Gastrocnemius medialis (tissue), 4 donors: ENCODE measurements around the gene MRPL18. TPM values are rescaled to one million over a fixed set of nuclear protein-coding genes. Genes with fewer than 3 reads are reported as not detected.
A peak's percentile ranks its signal among the peaks of the same experiment; 100 is the strongest.
"Not testable (repeated sequence)": the region's sequence is repeated elsewhere in the genome, so short reads cannot be mapped to it uniquely, and the experiment has no call there.

ENCODE experiments used
- ATAC-seq, 2 donors: fragments of 150-250 bp; one replicate each; pipeline ENCODE4 v1.9.1; 2016
- DNase-seq, 2 donors: peaks; one replicate each; pipeline ENCODE4 v3.0.0-alpha.2; 2019
- H3K27ac ChIP-seq, 4 donors: fragments of 200-600 bp; sonication (generic); 1 replicate in 1 of 4; 2 replicates in 3 of 4; pipeline ENCODE4 v1.5.1; 2016 to 2018; ENCODE audit warnings: mild to moderate bottlenecking in 2 of 4, moderate library complexity in 1 of 4
- H3K27me3 ChIP-seq, 3 donors: fragments of 200-600 bp; sonication (generic) in 2 of 3; 1 replicate in 1 of 3; 2 replicates in 2 of 3; pipeline versions ENCODE4 v1.5.1 to v1.6.0; 2016 to 2019; ENCODE audit warnings: mild to moderate bottlenecking in 1 of 3, moderate library complexity in 1 of 3
- H3K36me3 ChIP-seq, 2 donors: fragments of 200-600 bp; sonication (generic) in 1 of 2; one replicate each; pipeline ENCODE4 v1.5.1; 2017 to 2018
- H3K4me1 ChIP-seq, 2 donors: fragments of 200-600 bp; sonication (generic) in 1 of 2; one replicate each; pipeline ENCODE4 v1.5.1; 2016 to 2017; ENCODE audit warnings: mild to moderate bottlenecking in 2 of 2
- H3K4me3 ChIP-seq, 4 donors: fragments of 200-600 bp; sonication (generic) in 3 of 4; 1 replicate in 1 of 4; 2 replicates in 3 of 4; pipeline ENCODE4 v1.5.1; 2016 to 2019; ENCODE audit warnings: mild to moderate bottlenecking in 2 of 4
- H3K9me3 ChIP-seq, 3 donors: fragments of 200-600 bp; sonication (generic) in 2 of 3; 1 replicate in 1 of 3; 2 replicates in 2 of 3; pipeline ENCODE4 v1.5.1; 2016 to 2019
- POLR2A ChIP-seq, 2 donors: fragments of 450-650 bp; IDR thresholded peaks; one replicate each; pipeline ENCODE4 v1.6.1; 2017; ENCODE audit warnings: antibody characterized with exemption in 2 of 2, mild to moderate bottlenecking in 2 of 2, moderate library complexity in 2 of 2
- in situ Hi-C, 4 donors: fragments of 200-750 bp; cut with MboI; loops; one replicate each; pipeline versions ENCODE4 v1.15.0 to v1.8.0; 2017; ENCODE audit warnings: low sequenced_read_pairs in 4 of 4
- intact Hi-C: fragments of 100-400 bp; cut with DNase I; formaldehyde crosslinking; loops from one replicate; pipeline ENCODE4 v1.15.1; 2023; ENCODE audit warnings: low total_unique reads
- total RNA-seq, 4 donors: library from RNA; depleted of rRNA; stranded (reverse); fragments of >200 nt; gene quantifications; one replicate each; pipeline versions ENCODE4 v1.1.0 to v1.2.3, GENCODE V29; 2016
- TF ChIP-seq, protein P1 (sequence below), 5 experiments: fragments of 450-650 bp in 3 of 5; fragments of 200-600 bp in 2 of 5; sonication (generic) in 2 of 5; IDR thresholded peaks in 4 of 5; conservative IDR thresholded peaks in 1 of 5; 1 replicate in 4 of 5; 2 replicates in 1 of 5; pipeline ENCODE4 v1.5.1; 2016 to 2019; ENCODE audit warnings: antibody characterized with exemption in 5 of 5, mild to moderate bottlenecking in 3 of 5, moderate library complexity in 3 of 5

The MRPL18 gene
- 100 to 1,000 TPM in 1 of 4 donors, 10 to 100 TPM in 3; 54.0 to 122 (median 69.0) TPM for total RNA-seq

GRCh38 chr6:159790149-159790955 is at the start of gene MRPL18:
MRPL18 (plus strand) TSS chr6:159790467; CDS start chr6:159790588, 121 bp downstream.
- Histone ChIP-seq H3K4me1 (peaks cover 38 to 41% of the 10 kb centered on the region in 2 donors), H3K9me3 (no peaks in the 10 kb centered on the region), H3K36me3 (peaks cover 0 to 45% of the 10 kb centered on the region in 2 donors), H3K27ac (peak within 1 kb of the TSS; percentile 94 to 100 (median 96)), H3K27me3 (no peaks in the 10 kb centered on the region), H3K4me3 (peak within 1 kb of the TSS; percentile 94 to 99 (median 94))
- ATAC-seq, result peak; percentile 87
- peak; percentile 29 to 60 for TF ChIP-seq POLR2A (IDR thresholded peaks at IDR 0.05)
- TF ChIP-seq, protein P1, sequence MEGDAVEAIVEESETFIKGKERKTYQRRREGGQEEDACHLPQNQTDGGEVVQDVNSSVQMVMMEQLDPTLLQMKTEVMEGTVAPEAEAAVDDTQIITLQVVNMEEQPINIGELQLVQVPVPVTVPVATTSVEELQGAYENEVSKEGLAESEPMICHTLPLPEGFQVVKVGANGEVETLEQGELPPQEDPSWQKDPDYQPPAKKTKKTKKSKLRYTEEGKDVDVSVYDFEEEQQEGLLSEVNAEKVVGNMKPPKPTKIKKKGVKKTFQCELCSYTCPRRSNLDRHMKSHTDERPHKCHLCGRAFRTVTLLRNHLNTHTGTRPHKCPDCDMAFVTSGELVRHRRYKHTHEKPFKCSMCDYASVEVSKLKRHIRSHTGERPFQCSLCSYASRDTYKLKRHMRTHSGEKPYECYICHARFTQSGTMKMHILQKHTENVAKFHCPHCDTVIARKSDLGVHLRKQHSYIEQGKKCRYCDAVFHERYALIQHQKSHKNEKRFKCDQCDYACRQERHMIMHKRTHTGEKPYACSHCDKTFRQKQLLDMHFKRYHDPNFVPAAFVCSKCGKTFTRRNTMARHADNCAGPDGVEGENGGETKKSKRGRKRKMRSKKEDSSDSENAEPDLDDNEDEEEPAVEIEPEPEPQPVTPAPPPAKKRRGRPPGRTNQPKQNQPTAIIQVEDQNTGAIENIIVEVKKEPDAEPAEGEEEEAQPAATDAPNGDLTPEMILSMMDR (IDR thresholded peaks at IDR 0.05 in 4 of 5, conservative IDR thresholded peaks at IDR 0.05 in 1 of 5), result no peak
- in situ Hi-C loops, result loop anchor here in 2 of 4 donors (5.0 to 10.0 kb wide), 2 partner anchors 63 to 96 kb away; partner anchors contain the start of genes SOD2 (in 1 of the 2) and WTAP (in 1 of the 2)
- peak; percentile 95 to 96 for DNase-seq
- intact Hi-C loops, result no loop called here

DNA sequence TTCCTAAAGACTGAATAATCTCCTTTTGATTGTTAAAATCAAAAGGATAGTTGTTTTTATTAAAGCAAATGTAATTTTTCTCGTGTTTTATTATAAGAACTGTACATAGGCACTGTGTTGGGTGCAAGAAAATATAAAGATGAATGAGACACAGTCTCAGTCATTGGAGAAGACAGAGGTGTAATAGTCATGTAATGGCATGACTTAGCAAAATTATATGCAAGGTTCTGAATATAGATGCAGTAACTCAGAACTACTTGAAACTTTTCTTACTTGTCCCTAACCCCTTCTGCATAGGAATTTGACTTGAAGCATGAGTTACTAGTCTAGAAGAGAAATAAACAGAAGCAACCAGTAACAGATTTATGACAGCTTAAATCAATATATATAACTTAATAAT is 48.1 kb upstream of the MRPL18 start:
- H3K36me3 ChIP-seq, result peaks cover 10 to 83% of the 10 kb centered on the region in 2 donors
- DNase-seq (no peak), ATAC-seq (peak in 1 of 2 donors; percentile 36)
- H3K27me3 ChIP-seq, result no peaks in the 10 kb centered on the region
- TF ChIP-seq POLR2A (IDR thresholded peaks at IDR 0.05), result no peak
- TF ChIP-seq, protein P1 (IDR thresholded peaks at IDR 0.05 in 4 of 5, conservative IDR thresholded peaks at IDR 0.05 in 1 of 5), result no peak
- no peaks in the 10 kb centered on the region for H3K9me3 ChIP-seq
- no peak overlapping the region for H3K4me3 ChIP-seq
- intact Hi-C loops (loop anchor here (2.0 kb wide), 1 partner anchor 19 kb away; no protein-coding TSS in a partner anchor), in situ Hi-C loops (loop anchor here (10.0 kb wide), 1 partner anchor 57 kb away; no protein-coding TSS in a partner anchor)
- peak overlapping the region in 3 of 4 donors; percentile 7 to 42 (median 38) for H3K27ac ChIP-seq
- H3K4me1 ChIP-seq, result peaks cover 0 to 13% of the 10 kb centered on the region in 2 donors

DNA sequence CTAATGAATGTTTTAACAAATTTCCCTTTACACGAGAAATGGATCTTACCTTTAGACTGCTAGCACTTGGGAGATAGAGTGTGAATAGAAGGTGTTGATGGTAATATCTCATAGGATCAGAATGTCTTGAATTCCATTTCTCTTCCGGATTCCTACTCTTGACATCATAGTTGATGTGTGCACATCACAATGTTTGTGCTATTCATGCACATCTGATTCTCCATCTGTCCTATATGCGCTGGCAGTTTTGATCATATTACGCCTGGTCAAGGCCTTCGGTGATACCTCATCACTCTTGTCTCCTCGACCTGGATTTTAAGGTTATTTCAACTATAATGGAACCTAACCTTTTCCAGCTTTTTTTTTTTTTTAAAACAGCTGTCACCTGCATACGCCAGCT is 45.2 kb upstream of the MRPL18 start:
- no peak overlapping the region for H3K27ac ChIP-seq
- peaks cover 10 to 100% of the 10 kb centered on the region in 2 donors for H3K36me3 ChIP-seq
- TF ChIP-seq POLR2A (IDR thresholded peaks at IDR 0.05), result no peak
- intact Hi-C loops, result no loop called here
- no peak overlapping the region for H3K4me3 ChIP-seq
- no peaks in the 10 kb centered on the region for H3K9me3 ChIP-seq
- DNase-seq, result no peak
- no peaks in the 10 kb centered on the region for H3K4me1 ChIP-seq
- in situ Hi-C loops, result loop anchor here (5.0 to 10.0 kb wide), 2 partner anchors 37 to 60 kb away; no protein-coding TSS in a partner anchor
- no peak for ATAC-seq
- no peaks in the 10 kb centered on the region for H3K27me3 ChIP-seq

- no peaks in the 10 kb centered on the region for H3K9me3 ChIP-seq
- in situ Hi-C loops (loop anchor here (5.0 to 10.0 kb wide), 2 partner anchors 36 to 62 kb away; no protein-coding TSS in a partner anchor), intact Hi-C loops (no loop called here)
- H3K4me1 ChIP-seq, result no peaks in the 10 kb centered on the region
- H3K4me3 ChIP-seq, result no peak overlapping the region
- H3K27ac ChIP-seq, result no peak overlapping the region
- peaks cover 10 to 97% of the 10 kb centered on the region in 2 donors for H3K36me3 ChIP-seq
- DNase-seq (no peak), ATAC-seq (no peak)
- H3K27me3 ChIP-seq, result no peaks in the 10 kb centered on the region
- no peak for TF ChIP-seq POLR2A (IDR thresholded peaks at IDR 0.05)
- TF ChIP-seq, protein P1 (IDR thresholded peaks at IDR 0.05 in 4 of 5, conservative IDR thresholded peaks at IDR 0.05 in 1 of 5), result no peak
Observed at GRCh38 chr6:159746759-159747158, 43.5 kb upstream of the MRPL18 start.

DNA sequence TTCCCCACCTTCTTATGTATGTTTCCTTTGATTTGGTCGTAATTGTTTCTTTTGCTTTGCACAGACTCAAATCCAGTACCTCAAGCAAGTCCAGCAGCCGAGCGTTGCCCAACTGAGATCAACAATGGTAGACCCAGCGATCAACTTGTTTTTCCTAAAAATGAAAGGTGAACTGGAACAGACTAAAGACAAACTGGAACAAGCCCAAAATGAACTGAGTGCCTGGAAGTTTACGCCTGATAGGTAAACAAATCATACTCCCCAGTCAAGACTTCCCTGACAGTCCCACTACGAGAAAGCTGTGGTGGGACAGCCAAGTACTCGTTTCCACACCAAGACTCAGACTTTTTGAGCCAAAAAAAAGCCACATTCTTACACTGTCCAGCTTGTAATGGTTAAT is 42.1 kb upstream of the MRPL18 start:
- in situ Hi-C loops, result loop anchor here (5.0 to 10.0 kb wide), 2 partner anchors 34 to 63 kb away; no protein-coding TSS in a partner anchor
- intact Hi-C loops, result not testable (repeated sequence)

More for the DNA sequence above, 42.1 kb upstream of the MRPL18 start:
- not testable (repeated sequence) for H3K4me3 ChIP-seq, H3K9me3 ChIP-seq, H3K27ac ChIP-seq, DNase-seq, H3K4me1 ChIP-seq, ATAC-seq, H3K27me3 ChIP-seq
- H3K36me3 ChIP-seq, result peaks cover 10 to 96% of the 10 kb centered on the region in 2 donors
